ENCODE measurements around the gene RAD54L. TPM values are rescaled to one million over a fixed set of nuclear protein-coding genes. Genes with fewer than 3 reads are reported as not detected.
A peak's percentile ranks its signal among the peaks of the same experiment; 100 is the strongest.
"Not testable (repeated sequence)": the region's sequence is repeated elsewhere in the genome, so short reads cannot be mapped to it uniquely, and the experiment has no call there.

Gene RAD54L
- total RNA-seq, 2 experiments from 2014 or later, result 0.33 to 1.0 TPM

DNA sequence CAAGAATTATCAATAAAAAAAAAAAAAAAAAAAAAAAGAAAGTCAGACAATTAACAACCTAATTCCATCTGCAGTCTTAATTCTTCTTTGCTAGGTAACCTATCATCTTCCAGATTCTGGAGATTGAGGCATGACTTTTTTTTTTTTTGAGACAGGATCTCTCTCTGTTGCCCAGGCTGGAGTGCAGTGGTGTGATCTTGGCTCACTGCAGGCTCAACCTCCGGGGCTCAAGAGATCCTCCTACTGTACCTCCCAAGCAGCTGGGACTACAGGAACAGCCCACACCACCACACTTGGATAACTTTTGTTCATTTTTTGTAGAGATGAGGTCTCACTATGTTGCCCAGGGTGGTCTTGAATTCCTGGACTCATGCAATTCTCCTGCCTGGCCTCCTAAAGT lies 4.6 kb upstream of the RAD54L start:
- intact Hi-C loops (cut with DNase I, micrococcal nuclease), result no loop called here
- CTCF ChIA-PET, result no interaction called here

DNA sequence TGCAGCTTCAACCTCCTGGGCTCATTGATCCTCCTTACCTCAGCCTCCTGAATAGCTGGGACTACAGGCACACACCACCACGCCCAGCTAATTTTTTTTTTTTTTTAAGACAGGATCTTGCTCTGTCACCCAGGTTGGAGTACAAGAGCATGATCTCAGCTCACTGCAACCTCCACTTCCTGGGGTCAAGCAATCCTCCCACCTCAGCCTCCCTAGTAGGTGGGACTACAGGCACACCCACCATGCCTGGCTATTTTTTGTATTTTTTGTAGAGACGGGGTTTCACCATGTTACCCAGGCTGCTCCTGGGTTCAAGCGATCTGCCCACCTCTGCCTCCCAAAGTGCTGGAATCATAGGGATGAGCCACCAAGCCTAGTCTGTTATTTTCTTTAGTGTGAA lies 3.7 kb upstream of the RAD54L start:
- H3K4me3 ChIP-seq (ENCODE audit: low read length); H3K36me3 Mint-ChIP-seq (ENCODE audit: low read depth); H3K36me3 ChIP-seq (ENCODE audit: insufficient read depth, low read length); H3K27ac Mint-ChIP-seq; POLR2A ChIA-PET; H3K9me3 ChIP-seq (ENCODE audit: control insufficient read depth in 1 of 2, insufficient read depth in 1 of 2, low read length in 2 of 2); H3K9me3 Mint-ChIP-seq; DNase-seq; ATAC-seq (ENCODE audit: poor library complexity); H3K27me3 Mint-ChIP-seq; H3K27me3 ChIP-seq (ENCODE audit: control insufficient read depth in 1 of 2, insufficient read depth in 2 of 2, low read length in 2 of 2); H3K27ac ChIP-seq (ENCODE audit: low read depth in 1 of 2, low read length in 2 of 2); H3K4me3 Mint-ChIP-seq: not testable (repeated sequence)
- CTCF ChIA-PET, result interaction anchor here (1.4 to 2.2 kb wide), 2 partner anchors 20 to 97 kb away, joined by 4 to 11 read pairs; partner anchors contain the start of gene NSUN4
- intact Hi-C loops (cut with DNase I, micrococcal nuclease), result loop anchor here in 1 of 2 experiments (2.0 kb wide), 1 partner anchor 105 kb away; no protein-coding TSS in a partner anchor
- H3K4me1 ChIP-seq (ENCODE audit: insufficient read depth, low read length), result peaks cover 21% of the 10 kb centered on the region
- H3K4me1 Mint-ChIP-seq (ENCODE audit: low read depth), result peaks cover 26% of the 10 kb centered on the region

More for the DNA sequence above, 4.6 kb upstream of the RAD54L start:
- Mint-ChIP-seq H3K27ac (no peak overlapping the region), H3K4me3 (no peak overlapping the region), H3K9me3 (no peaks in the 10 kb centered on the region), H3K36me3 (ENCODE audit: low read depth) (no peaks in the 10 kb centered on the region), H3K27me3 (no peaks in the 10 kb centered on the region), H3K4me1 (ENCODE audit: low read depth) (peaks cover 22% of the 10 kb centered on the region)
- no peak overlapping the region for H3K4me3 ChIP-seq (ENCODE audit: low read length)
- peaks cover 16% of the 10 kb centered on the region for H3K4me1 ChIP-seq (ENCODE audit: insufficient read depth, low read length)
- H3K27me3 ChIP-seq (ENCODE audit: control insufficient read depth in 1 of 2, insufficient read depth in 2 of 2, low read length in 2 of 2), result no peaks in the 10 kb centered on the region
- no peaks in the 10 kb centered on the region for H3K36me3 ChIP-seq (ENCODE audit: insufficient read depth, low read length)
- H3K27ac ChIP-seq (ENCODE audit: low read depth in 1 of 2, low read length in 2 of 2), result no peak overlapping the region
- POLR2A ChIA-PET, result no interaction called here
- ATAC-seq (ENCODE audit: poor library complexity) (no peak), DNase-seq (no peak)
- H3K9me3 ChIP-seq (ENCODE audit: control insufficient read depth in 1 of 2, insufficient read depth in 1 of 2, low read length in 2 of 2), result no peaks in the 10 kb centered on the region
- TF ChIP-seq, protein P1, sequence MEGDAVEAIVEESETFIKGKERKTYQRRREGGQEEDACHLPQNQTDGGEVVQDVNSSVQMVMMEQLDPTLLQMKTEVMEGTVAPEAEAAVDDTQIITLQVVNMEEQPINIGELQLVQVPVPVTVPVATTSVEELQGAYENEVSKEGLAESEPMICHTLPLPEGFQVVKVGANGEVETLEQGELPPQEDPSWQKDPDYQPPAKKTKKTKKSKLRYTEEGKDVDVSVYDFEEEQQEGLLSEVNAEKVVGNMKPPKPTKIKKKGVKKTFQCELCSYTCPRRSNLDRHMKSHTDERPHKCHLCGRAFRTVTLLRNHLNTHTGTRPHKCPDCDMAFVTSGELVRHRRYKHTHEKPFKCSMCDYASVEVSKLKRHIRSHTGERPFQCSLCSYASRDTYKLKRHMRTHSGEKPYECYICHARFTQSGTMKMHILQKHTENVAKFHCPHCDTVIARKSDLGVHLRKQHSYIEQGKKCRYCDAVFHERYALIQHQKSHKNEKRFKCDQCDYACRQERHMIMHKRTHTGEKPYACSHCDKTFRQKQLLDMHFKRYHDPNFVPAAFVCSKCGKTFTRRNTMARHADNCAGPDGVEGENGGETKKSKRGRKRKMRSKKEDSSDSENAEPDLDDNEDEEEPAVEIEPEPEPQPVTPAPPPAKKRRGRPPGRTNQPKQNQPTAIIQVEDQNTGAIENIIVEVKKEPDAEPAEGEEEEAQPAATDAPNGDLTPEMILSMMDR (IDR thresholded peaks at IDR 0.05), result no peak

DNA sequence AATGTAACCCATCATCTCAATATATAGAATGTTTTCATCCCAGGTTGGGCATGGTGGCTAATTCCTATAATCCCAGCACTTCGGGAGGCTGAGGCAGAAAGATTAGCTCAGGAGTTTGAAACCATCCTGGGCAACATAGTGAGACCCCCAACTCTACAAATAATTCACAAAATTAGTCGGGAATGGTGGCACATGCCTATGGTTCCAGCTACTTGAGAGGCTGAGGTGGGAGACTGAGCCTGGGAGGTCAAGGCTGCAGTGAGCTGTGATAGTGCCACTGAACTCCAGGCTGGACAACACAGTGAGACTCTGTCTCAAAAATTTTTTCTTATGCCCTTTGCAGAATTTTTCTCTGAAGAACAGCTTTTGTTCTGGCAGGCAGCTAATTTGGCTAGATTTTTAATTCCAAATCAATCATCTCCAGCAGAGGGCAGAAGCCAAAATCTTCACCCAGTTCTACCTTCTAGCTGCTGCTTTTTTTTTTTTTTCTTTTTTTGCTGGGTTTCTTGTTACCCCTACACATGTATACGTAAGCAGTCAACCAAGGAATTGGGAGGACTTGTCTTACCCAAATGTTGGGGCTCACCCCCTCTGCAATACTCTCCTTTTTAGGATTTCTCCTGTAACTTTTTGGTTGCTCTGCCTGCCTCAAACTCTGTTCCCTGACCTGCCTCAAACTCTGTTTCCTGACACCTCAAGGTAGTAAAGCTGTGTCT lies 2.7 kb upstream of the RAD54L start:
- peak in 4 of 14 experiments; percentile 16 to 64 (median 44) for DNase-seq
- POLR2A ChIA-PET, result interaction anchor here (3.7 kb wide), 1 partner anchor 59 kb away, joined by 42 read pairs; the partner anchor contains the start of genes LRRC41 and UQCRH

DNA sequence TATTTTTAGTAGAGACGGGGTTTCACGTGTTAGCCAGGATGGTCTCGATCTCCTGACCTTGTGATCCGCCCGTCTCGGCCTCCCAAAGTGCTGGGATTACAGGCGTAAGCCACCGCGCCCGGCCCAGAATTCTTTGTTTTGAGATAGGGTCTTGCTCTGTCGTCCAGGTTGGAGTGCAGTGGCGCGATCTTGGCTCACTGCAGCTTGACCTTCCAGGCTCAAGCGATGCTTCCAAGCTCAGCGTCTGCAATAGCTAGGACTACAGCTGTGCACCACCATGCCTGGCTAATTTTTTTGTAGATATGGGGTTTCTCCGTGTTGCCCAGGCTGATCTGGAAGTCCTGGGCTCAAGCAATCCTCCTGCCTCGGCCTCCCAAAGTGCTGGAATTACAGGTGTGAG lies 1.4 kb upstream of the RAD54L start:
- not testable (repeated sequence) for H3K9me3 ChIP-seq (ENCODE audit: control insufficient read depth in 1 of 2, insufficient read depth in 1 of 2, low read length in 2 of 2); H3K27ac Mint-ChIP-seq; H3K4me3 ChIP-seq (ENCODE audit: low read length); H3K27me3 Mint-ChIP-seq; H3K4me3 Mint-ChIP-seq; H3K9me3 Mint-ChIP-seq; H3K36me3 Mint-ChIP-seq (ENCODE audit: low read depth); H3K27me3 ChIP-seq (ENCODE audit: control insufficient read depth in 1 of 2, insufficient read depth in 2 of 2, low read length in 2 of 2); H3K27ac ChIP-seq (ENCODE audit: low read depth in 1 of 2, low read length in 2 of 2); ATAC-seq (ENCODE audit: poor library complexity); H3K36me3 ChIP-seq (ENCODE audit: insufficient read depth, low read length)
- DNase-seq, result peak in 1 of 14 experiments; percentile 24
- peaks cover 26% of the 10 kb centered on the region for H3K4me1 Mint-ChIP-seq (ENCODE audit: low read depth)
- intact Hi-C loops (cut with DNase I, micrococcal nuclease), result loop anchor here (1.0 to 5.0 kb wide), 5 partner anchors 48 to 661 kb away; partner anchors contain the start of genes EFCAB14 (in 1 of the 2), LRRC41 (in 1 of the 2), NASP (in 1 of the 2) and NSUN4 (in 1 of the 2)
- ChIA-PET POLR2A (interaction anchor here (1.6 to 3.7 kb wide), 3 partner anchors 58 to 94 kb away, joined by 9 to 42 read pairs (median 9); partner anchors contain the start of genes LRRC41, NSUN4 and UQCRH), CTCF (interaction anchor here (0.5 to 2.2 kb wide), 4 partner anchors 22 to 102 kb away, joined by 3 to 11 read pairs (median 6); partner anchors contain the start of gene NSUN4)
- H3K4me1 ChIP-seq (ENCODE audit: insufficient read depth, low read length), result peaks cover 21% of the 10 kb centered on the region

More for the DNA sequence above, 2.7 kb upstream of the RAD54L start:
- intact Hi-C loops (cut with DNase I, micrococcal nuclease), result loop anchor here in 1 of 2 experiments (2.0 to 5.0 kb wide), 2 partner anchors 104 to 472 kb away; partner anchors contain the start of gene EFCAB14
- Histone ChIP-seq H3K4me1 (ENCODE audit: insufficient read depth, low read length) (peaks cover 21% of the 10 kb centered on the region), H3K4me3 (ENCODE audit: low read length) (no peak overlapping the region), H3K27me3 (ENCODE audit: control insufficient read depth in 1 of 2, insufficient read depth in 2 of 2, low read length in 2 of 2) (no peaks in the 10 kb centered on the region), H3K36me3 (ENCODE audit: insufficient read depth, low read length) (no peaks in the 10 kb centered on the region), H3K9me3 (ENCODE audit: control insufficient read depth in 1 of 2, insufficient read depth in 1 of 2, low read length in 2 of 2) (no peaks in the 10 kb centered on the region), H3K27ac (ENCODE audit: low read depth in 1 of 2, low read length in 2 of 2) (no peak overlapping the region)
- CTCF ChIA-PET, result interaction anchor here (0.6 to 2.2 kb wide), 10 partner anchors 8 to 181 kb away, joined by 3 to 20 read pairs (median 4); partner anchors contain the start of genes LRRC41, NSUN4 and UQCRH
- Mint-ChIP-seq H3K36me3 (ENCODE audit: low read depth) (no peaks in the 10 kb centered on the region), H3K4me1 (ENCODE audit: low read depth) (peaks cover 26% of the 10 kb centered on the region), H3K27ac (no peak overlapping the region), H3K9me3 (no peaks in the 10 kb centered on the region), H3K27me3 (no peaks in the 10 kb centered on the region), H3K4me3 (peak overlapping the region; percentile 25)
- TF ChIP-seq, protein P1 (IDR thresholded peaks at IDR 0.05), result peak; percentile 50
- ATAC-seq (ENCODE audit: poor library complexity), result no peak

Measured in CD4-positive, alpha-beta T cell (primary cell).